Posterior vena cava (tissue), 2 donors: ENCODE measurements around the gene MAJIN. TPM values are rescaled to one million over a fixed set of nuclear protein-coding genes. Genes with fewer than 3 reads are reported as not detected.
A peak's percentile ranks its signal among the peaks of the same experiment; 100 is the strongest.
"Not testable (repeated sequence)": the region's sequence is repeated elsewhere in the genome, so short reads cannot be mapped to it uniquely, and the experiment has no call there.

Experiments
- DNase-seq: peaks from one replicate; pipeline ENCODE4 v3.0.0-alpha.2; 2020; ENCODE audit warnings: low spot score
- intact Hi-C, 2 donors: fragments of 100-400 bp; cut with DNase I; formaldehyde crosslinking; loops; one replicate each; pipeline versions ENCODE4 v1.14.1 to v1.14.2; 2022 to 2023
- long read RNA-seq, 2 donors: library from polyadenylated mRNA; unstranded; transcript quantifications; one replicate each; pipeline ENCODE4 v2.0.0, GENCODE V29; 2020 to 2021
- total RNA-seq, 2 donors: library from RNA; stranded (reverse); fragmentation: NEBNext Ultra II Directional; extraction: Animal tissue kit (Norgen Biotek cat#: 25700); gene quantifications; one replicate each; pipeline ENCODE4 v1.2.1, GENCODE V29; 2021
- donor health status: DM: yes; HTN: yes; CAD: no.
- donor health status: DM: yes; HTN: yes; CAD: no.

Gene MAJIN, protein sequence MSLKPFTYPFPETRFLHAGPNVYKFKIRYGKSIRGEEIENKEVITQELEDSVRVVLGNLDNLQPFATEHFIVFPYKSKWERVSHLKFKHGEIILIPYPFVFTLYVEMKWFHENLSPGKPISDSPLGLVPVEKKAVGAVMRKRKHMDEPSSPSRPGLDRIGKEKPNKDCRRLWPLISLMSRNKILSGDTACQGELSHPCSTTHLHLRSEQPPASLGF
- total RNA-seq, result not detected
- long read RNA-seq, donor 1, result 0 reads
- long read RNA-seq, donor 2, result 0 reads

DNA sequence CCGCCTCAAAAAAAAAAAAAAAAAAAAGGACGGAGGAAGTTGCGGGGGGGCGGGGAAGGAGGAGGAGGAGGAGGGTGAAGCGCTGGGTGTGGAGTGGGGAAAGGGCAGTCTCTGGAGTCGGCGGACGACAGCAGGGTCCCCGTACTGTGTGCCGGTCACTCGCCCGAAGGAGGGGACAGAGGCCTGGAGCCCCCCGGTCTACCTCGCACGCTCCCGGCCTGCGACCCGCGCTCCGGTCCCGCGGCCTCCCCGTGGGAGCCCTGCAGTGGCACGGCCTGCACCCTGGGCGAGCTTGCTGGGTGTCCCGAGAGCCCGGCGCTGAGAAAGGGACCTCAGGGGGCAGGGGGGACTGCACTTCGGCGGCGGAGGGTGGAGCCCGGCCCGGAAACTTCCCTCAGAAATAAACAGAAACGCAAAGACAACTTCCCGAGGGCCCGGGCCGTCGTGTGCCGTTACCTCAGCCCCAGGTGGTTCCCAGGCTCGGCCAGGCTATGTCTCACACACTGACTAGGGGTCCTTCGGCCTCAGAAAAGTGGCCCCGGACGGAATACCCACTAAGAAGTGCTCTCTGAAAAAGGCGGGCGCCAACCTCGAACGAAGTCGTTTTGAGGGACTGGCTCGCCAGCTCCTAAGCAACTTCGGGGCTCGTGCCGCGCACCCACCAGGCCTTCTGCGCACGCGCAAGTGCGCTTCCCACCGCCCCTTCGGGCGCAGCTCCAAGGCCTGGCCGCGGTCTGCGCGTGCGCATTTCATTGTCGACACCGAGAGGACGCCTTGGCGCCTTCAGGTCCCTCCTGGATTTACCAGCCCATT is at the start of gene MAJIN:
Gene MAJIN, minus strand, starts transcription at position 688 of the 813 bp plus-strand sequence. CDS start 12,703 bp downstream, outside the sequence.
- DNase-seq, result peak; percentile 95

DNA sequence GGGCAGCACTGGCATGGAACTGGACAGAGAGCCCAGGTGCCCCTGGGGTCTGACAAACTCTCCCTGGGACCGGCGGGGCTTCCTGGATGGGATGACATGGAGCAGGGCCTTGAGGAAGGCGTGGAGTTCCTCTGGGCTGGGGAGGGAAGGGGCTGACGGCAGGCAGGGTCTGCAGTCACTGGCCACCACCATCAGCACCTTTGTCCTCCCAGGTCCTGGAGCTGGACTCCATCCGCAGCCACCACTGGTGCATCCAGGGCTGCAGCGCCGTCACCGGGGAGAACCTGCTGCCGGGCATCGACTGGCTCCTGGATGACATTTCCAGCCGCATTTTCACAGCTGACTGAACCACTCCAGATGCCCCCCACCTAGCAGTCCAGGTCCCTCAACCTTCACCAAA is 49.6 kb upstream of the MAJIN start:
- no peak for DNase-seq
- intact Hi-C loops, result loop anchor here in 1 of 2 donors (5.0 kb wide), 1 partner anchor 1049 kb away; the partner anchor contains the start of gene COX8A

More for the DNA sequence above, at the start of gene MAJIN:
- intact Hi-C loops, result no loop called here

DNA sequence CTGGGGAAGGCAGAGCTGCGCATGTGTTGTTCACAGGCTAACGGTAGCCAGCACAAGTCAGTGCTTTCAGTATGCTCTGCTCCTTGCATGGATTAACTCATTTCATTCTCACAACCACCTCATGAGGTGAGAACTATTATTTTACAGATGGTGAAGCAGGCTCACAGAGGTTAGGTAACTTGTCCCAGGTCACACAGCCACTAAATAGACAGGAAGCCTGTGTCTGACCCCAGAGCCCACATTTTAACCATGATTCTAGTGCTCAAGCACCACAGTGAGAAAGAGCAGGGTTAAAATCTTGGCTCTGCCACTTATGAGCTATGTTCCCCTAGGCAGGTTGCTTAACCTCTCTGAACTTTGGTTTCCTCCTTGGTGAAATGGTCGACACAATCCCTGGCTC is 49.1 kb upstream of the MAJIN start:
- intact Hi-C loops, result loop anchor here in 1 of 2 donors (5.0 kb wide), 1 partner anchor 1049 kb away; the partner anchor contains the start of gene COX8A

DNA sequence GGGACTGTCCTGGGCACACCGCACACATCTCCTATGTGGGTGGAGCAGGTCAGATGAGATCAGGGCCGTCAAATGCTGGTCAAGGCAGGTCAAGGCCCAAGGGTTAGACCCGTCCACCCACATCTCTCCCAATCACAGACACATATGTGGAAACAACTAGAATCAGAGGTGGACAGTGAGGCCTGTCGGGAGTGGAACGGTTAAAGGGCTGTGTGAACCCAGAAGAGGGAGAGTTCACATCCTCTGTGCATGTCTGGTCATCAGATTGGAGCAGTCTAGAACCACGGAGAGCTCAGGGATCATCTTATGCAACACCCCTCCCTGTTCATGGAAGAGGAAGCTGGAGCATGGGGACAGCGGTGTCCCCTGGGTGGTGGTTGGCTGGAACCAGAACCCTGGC is 47.9 kb upstream of the MAJIN start:
- DNase-seq, result no peak
- intact Hi-C loops, result loop anchor here in 1 of 2 donors (5.0 kb wide), 1 partner anchor 1048 kb away; the partner anchor contains the start of gene COX8A

More for the DNA sequence above, 49.1 kb upstream of the MAJIN start:
- no peak for DNase-seq

GRCh38 chr11:65017937-65018336 is 46.0 kb upstream of the MAJIN start:
- DNase-seq, result no peak
- intact Hi-C loops, result no loop called here

GRCh38 chr11:65016705-65017104 is 44.8 kb upstream of the MAJIN start:
- intact Hi-C loops, result no loop called here

DNA sequence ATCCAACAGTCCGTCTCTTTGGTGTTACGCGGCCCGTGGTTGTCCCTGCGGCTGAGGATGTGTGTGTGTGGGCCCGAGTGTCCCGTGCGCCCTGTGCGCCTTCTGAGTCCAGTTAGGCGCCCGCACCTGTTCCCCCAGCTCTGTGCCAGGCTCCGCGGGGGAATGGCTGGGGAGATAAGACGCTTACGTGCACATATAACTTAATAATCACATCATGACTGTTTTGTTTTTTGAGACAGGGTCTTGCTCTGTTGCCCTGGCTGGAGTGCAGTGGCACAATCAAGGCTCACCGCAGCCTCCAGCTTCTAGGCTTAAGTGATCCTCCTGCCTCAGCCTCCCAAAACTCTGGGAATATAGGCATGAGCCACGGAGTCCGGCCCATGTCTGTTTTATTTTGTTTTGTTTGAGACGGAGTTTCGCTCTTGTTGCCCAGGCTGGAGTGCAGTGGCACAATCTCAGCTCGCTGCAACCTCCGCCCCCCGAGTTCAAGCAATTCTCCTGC is 42.9 kb upstream of the MAJIN start:
- DNase-seq, result peak; percentile 88
- intact Hi-C loops, result no loop called here

More at GRCh38 chr11:65016705-65017104, 44.8 kb upstream of the MAJIN start:
- no peak for DNase-seq

GRCh38 chr11:65013888-65014725 is 42.2 kb upstream of the MAJIN start, which contains the start of gene ARL2:
ARL2 (plus strand) TSS chr11:65014160; CDS start chr11:65014208, 48 bp downstream.
- intact Hi-C loops, result no loop called here
- peak; percentile 97 for DNase-seq

DNA sequence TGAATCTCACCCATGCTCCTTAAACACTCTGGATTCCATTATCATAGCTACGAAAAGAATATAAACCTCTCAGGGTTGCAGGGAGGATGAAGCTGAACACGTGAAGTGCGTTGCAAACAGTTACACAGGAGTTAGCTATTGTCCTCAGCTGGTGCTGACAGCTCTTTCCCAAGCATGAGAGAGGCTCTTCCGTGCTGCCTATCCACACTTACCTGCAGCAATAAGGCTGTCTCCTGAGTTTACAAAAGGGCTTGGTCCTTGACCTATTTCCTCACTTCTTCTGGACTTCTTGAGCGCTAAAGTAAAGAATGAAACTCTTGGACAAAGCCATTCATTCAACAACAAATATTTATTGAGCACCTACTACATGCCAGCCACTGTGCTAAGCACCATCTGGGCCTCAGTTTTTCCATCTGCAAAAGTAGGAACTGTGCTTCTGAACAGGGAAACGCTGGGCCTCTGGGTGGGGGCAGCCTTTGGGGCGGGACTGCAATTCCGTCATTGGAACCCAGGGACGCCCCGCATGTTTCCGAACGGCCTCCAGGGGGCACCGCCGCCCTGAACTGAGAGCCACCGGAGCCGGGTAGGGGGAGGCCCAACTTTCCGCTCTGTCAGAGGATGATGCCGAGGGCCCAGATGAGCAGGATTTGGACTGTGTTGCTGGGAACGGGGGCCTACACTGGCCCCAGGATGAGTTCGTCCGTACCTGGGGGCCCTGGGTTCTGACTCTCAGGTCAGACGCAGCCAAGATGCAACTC is 41.4 kb upstream of the MAJIN start:
- intact Hi-C loops, result no loop called here
- DNase-seq, result peak; percentile 98

- intact Hi-C loops, result no loop called here
- DNase-seq, result no peak
Observed at GRCh38 chr11:65008873-65009272, 37.0 kb upstream of the MAJIN start.

DNA sequence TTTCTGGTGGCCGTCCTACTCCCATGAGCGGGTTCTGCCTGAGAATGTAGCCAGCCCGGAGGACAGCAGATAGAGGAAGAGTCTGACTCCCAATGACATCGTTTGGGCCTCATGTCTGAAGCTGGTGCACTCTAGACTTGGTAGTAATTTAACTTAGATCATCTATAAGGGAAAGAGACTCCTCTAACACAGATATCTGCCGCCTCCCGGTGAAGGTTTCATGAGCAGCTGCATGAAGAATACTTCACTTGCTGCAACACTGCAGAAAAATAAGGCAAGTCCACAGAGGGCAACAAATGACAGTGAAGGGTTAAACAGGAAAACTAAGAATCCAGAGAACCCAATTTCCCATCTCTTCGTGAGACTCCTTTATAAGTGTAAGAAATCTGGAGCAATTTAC is 36.1 kb upstream of the MAJIN start:
- intact Hi-C loops, result no loop called here
- DNase-seq, result no peak

DNA sequence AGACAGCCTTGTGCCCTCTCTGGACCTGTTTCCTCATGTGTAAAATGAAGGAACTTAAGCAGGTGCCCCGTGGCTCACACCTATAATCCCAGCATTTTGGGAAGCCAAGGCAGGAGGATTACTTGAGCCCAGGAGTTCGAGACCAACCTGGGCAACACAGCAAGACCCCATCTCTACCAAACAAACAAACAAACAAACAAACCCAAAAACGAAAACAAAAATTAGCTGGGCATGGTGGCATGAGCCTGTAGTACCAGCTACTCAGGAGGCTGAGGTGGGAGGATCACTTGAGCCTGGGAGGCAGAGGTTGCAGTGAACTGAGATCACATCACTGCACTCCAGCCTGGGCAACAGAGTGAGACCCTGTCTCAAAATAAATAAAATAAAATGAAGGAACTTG is 32.1 kb upstream of the MAJIN start:
- DNase-seq, intact Hi-C loops: not testable (repeated sequence)

DNA sequence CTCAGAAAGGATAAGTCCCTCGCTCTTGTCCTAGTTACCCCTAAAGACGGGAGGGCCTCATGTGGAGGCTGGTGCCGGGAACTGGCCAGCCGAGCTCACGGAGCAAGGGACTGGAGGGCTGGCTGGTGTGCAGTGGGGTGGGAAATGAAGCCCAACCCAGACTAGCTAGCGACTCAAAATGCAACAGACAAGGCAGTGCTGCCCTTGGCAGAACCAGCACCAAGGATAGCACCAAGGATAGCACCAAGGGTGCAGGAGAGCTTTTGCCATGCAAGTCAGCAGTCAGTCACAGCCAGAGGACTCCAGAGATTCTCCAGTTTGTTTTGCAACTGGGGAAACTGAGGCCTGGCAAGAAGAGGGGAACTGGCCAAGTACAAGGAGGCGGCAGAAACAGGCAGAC is 31.4 kb upstream of the MAJIN start:
- DNase-seq, result no peak
- intact Hi-C loops, result no loop called here

DNA sequence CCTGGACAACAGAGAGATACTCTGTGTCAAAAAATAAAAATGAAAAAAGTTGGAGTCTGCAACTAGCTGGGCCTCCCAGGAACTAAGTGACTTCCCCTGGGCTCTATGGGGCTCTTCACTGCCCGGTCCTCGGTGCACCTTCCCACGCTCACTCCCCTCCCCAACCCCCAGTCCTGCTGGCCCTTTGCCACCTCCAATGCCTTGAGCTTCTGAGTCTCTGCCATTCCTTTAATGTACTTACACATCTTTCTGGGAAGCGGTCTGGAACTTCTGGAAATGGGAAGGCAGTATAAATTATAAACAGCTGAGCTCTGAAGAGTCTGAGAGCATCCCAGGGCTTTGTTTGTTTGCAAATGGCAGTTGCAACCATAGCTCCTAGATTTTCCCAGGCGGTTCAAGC is 30.8 kb upstream of the MAJIN start:
- intact Hi-C loops, result no loop called here
- DNase-seq, result no peak

- intact Hi-C loops, result no loop called here
- DNase-seq, result no peak
Observed at GRCh38 chr11:64999478-64999877, 27.6 kb upstream of the MAJIN start.

- no peak for DNase-seq
- intact Hi-C loops, result no loop called here
Observed at GRCh38 chr11:64998690-64999431, 27.0 kb upstream of the MAJIN start.

DNA sequence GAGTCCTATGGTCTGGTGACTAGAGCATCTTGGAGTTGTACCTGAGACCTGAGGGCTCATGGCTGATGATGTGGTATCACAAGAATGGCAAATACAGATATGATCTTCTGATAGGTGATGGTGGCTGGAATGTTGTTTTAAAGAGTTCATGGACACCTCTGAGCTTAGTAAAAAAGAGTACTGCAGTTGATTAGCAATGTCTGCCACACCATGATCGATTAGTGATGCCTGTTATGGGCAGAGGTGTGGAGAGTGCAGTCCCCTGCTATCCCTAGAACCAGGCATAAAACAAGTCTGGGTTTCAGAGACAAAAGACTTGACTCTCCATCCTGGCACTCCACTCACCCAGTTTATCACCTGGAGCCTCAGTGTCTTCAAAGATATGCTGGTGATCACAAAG is 26.2 kb upstream of the MAJIN start:
- no peak for DNase-seq
- intact Hi-C loops, result no loop called here
